ENCODE measurements around the gene BCKDK.

GRCh38 chr16:31135535-31136286 lies 27.5 kb downstream of the BCKDK start, which contains the start of gene PRSS8:
- TF ChIP-seq RAD21 (IDR thresholded peaks at IDR 0.05; ENCODE audit: low read length) (no peak), SIN3A (IDR thresholded peaks at IDR 0.05; ENCODE audit: borderline replicate concordance, low read depth, low read length) (no peak), CTCF (IDR thresholded peaks at IDR 0.05) (no peak), YY1 (IDR thresholded peaks at IDR 0.05; ENCODE audit: low read depth) (no peak), FOXJ3 (CRISPR knock-in tag; IDR thresholded peaks at IDR 0.05) (no peak), POLR2AphosphoS5 (IDR thresholded peaks at IDR 0.05; ENCODE audit: low read depth, low read length) (no peak), JUND (IDR thresholded peaks at IDR 0.05) (no peak), MAX (IDR thresholded peaks at IDR 0.05; ENCODE audit: low read depth) (no peak), MXI1 (IDR thresholded peaks at IDR 0.05; ENCODE audit: low read depth, low read length) (no peak), CHD2 (IDR thresholded peaks at IDR 0.05; ENCODE audit: low read length, partially characterized antibody) (no peak), TAF1 (IDR thresholded peaks at IDR 0.05; ENCODE audit: borderline replicate concordance, low read depth, low read length) (no peak), PBX3 (IDR thresholded peaks at IDR 0.05) (no peak), TCF12 (IDR thresholded peaks at IDR 0.05) (no peak), EP300 (IDR thresholded peaks at IDR 0.05; ENCODE audit: borderline replicate concordance in 1 of 2, low read depth in 1 of 2, low read length in 1 of 2) (no peak)
